GM23338 (cell line): Measurements from ENCODE around the gene GFOD1. TPM values are rescaled to one million over a fixed set of nuclear protein-coding genes. Genes with fewer than 3 reads are reported as not detected.

ENCODE experiments used
- ATAC-seq: fragments of 200-7000 bp; cut with Tn5 transposase; 3 replicates; pipeline ENCODE4 v1.9.1; 2020
- DNase-seq: peaks from one replicate; pipeline ENCODE4 v3.0.0-alpha.2; 2015; ENCODE audit warnings: low spot score
- H2AFZ ChIP-seq: fragments of 200-600 bp; sonication (generic); 2 replicates; pipeline ENCODE4 v1.8.0; 2016; ENCODE audit warnings: antibody characterized with exemption, mild to moderate bottlenecking, moderate library complexity
- H3F3A ChIP-seq: fragments of 200-600 bp; sonication (generic); replicated peaks from 2 replicates; pipeline ENCODE4 v1.8.0; 2017; ENCODE audit warnings: antibody characterized with exemption, mixed run types, low read depth
- H3K27ac ChIP-seq: fragments of 200-600 bp; sonication (generic); 2 replicates; pipeline ENCODE4 v1.6.1; 2016; ENCODE audit warnings: low read depth
- H3K27me3 ChIP-seq: fragments of 200-600 bp; sonication (generic); 2 replicates; pipeline ENCODE4 v1.8.0; 2016; ENCODE audit warnings: mild to moderate bottlenecking, mixed run types, moderate library complexity; ENCODE audit not compliant: insufficient read depth
- H3K36me3 ChIP-seq: fragments of 200-600 bp; sonication (generic); 2 replicates; pipeline ENCODE4 v1.8.0; 2016; ENCODE audit warnings: mild to moderate bottlenecking; ENCODE audit not compliant: insufficient read depth
- H3K4me1 ChIP-seq: fragments of 200-600 bp; sonication (generic); 2 replicates; pipeline ENCODE4 v1.8.0; 2016; ENCODE audit warnings: mild to moderate bottlenecking, moderate library complexity; ENCODE audit not compliant: insufficient read depth
- H3K4me2 ChIP-seq: fragments of 200-600 bp; sonication (generic); 2 replicates; pipeline ENCODE4 v1.7.1; 2017; ENCODE audit warnings: mixed run types
- H3K4me3 ChIP-seq: fragments of 200-600 bp; sonication (generic); 2 replicates; pipeline ENCODE4 v1.6.1; 2016; ENCODE audit warnings: mixed run types
- H3K79me2 ChIP-seq: fragments of 200-600 bp; sonication (generic); replicated peaks from 2 replicates; pipeline ENCODE4 v1.8.0; 2017; ENCODE audit warnings: mild to moderate bottlenecking; ENCODE audit not compliant: insufficient read depth
- H3K9me2 ChIP-seq: fragments of 200-600 bp; sonication (generic); 2 replicates; pipeline ENCODE4 v1.8.0; 2017; ENCODE audit not compliant: insufficient read depth
- H4K20me1 ChIP-seq: fragments of 200-600 bp; sonication (generic); replicated peaks from 2 replicates; pipeline ENCODE4 v1.8.0; 2017; ENCODE audit warnings: mild to moderate bottlenecking; ENCODE audit not compliant: insufficient read depth
- H3K27ac Mint-ChIP-seq: 2 replicates; pipeline ENCODE4 v1.8.0; 2020; ENCODE audit warnings: inconsistent platforms, mild to moderate bottlenecking, moderate library complexity, mixed read lengths
- H3K27me3 Mint-ChIP-seq: 3 replicates; pipeline ENCODE4 v1.8.0; 2022; ENCODE audit warnings: low read depth, mild to moderate bottlenecking, moderate library complexity, mixed read lengths, inconsistent platforms; ENCODE audit not compliant: insufficient read depth, poor library complexity
- H3K36me3 Mint-ChIP-seq: 3 replicates; pipeline ENCODE4 v1.8.0; 2021; ENCODE audit warnings: low read depth, mild to moderate bottlenecking, inconsistent platforms, moderate library complexity, mixed read lengths
- H3K4me1 Mint-ChIP-seq: 3 replicates; pipeline ENCODE4 v1.8.0; 2020; ENCODE audit warnings: mild to moderate bottlenecking, inconsistent platforms, mixed read lengths
- H3K4me3 Mint-ChIP-seq: 3 replicates; pipeline ENCODE4 v1.8.0; 2021; ENCODE audit warnings: moderate library complexity, mild to moderate bottlenecking, inconsistent platforms, mixed read lengths
- H3K9me3 Mint-ChIP-seq: 3 replicates; pipeline ENCODE4 v1.8.0; 2020; ENCODE audit warnings: moderate library complexity, mild to moderate bottlenecking, inconsistent platforms, mixed read lengths
- ZNF462 ChIP-seq: fragments of 250-450 bp; sonication (Bioruptor Pico); IDR thresholded peaks from 2 replicates; pipeline ENCODE4 v1.5.0; 2020; ENCODE audit warnings: mild to moderate bottlenecking, moderate library complexity
- polyA plus RNA-seq: library from polyadenylated mRNA; unstranded; fragments of >200 nt; fragmentation: Nextera tagmentation; extraction: Ambion mirVana; gene quantifications from 2 replicates; pipeline ENCODE4 v1.2.1, GENCODE V29; 2016
- total RNA-seq: library from RNA; depleted of rRNA; stranded (reverse); fragments of >200 nt; shearing (Covaris generic); gene quantifications from 2 replicates; pipeline ENCODE4 v1.2.3, GENCODE V29; 2014
- TF ChIP-seq, protein P1 (sequence below): IDR thresholded peaks from one replicate; pipeline ENCODE4 v1.6.1; 2018; ENCODE audit warnings: antibody characterized with exemption; ENCODE audit not compliant: unreplicated experiment

The GFOD1 gene
- total and polyA plus RNA-seq, 2 experiments from 2014 or later, result 4.9 to 12.8 TPM

DNA sequence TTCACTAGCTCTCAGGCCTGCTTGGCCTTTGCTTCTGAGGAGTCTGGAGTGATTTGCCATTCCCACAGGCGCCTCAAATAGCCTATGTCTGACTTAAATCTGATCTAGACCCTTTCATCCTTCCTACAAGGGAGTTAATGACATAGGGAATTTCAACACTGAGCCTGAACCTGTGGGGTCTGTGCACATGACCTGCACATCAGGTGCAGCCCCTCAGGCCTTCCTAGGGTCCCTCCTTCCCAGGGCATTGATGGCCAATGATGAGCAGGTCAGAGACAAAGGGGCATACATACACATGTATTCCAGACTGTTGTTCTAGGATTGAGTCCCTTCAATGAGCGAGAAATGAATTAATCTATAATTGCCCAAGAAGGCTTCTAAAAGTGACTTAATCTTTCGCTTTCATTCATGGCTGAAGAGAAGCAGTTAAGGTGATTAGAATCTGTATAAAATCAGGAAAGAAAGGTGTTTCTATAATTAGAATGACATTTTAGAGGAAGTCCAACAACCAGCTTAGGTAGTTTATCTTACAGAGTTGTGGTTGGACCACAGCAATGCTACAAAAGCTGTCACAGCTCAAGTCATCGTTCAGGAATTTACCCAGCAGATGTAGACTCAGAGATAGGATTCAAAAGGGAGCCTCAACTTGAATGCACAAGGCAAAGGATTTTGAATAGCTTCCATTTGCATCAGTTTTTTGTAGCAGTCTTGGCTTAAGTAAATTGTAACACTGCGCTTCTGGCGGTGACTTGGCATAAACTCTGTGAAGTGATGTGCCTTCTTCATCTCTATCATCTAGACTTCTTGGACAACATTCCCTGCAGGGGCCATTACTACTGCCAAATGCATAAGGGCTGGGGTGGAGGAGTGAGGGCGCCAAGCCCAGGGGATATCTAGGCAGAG is 132.1 kb downstream of the GFOD1 start:
- ATAC-seq (no peak), DNase-seq (no peak)
- Mint-ChIP-seq H3K4me1 (peaks cover 54% of the 10 kb centered on the region), H3K36me3 (no peaks in the 10 kb centered on the region), H3K4me3 (no peak overlapping the region), H3K27me3 (peaks cover 3% of the 10 kb centered on the region), H3K27ac (no peak overlapping the region), H3K9me3 (no peaks in the 10 kb centered on the region)
- no peaks in the 10 kb centered on the region for H4K20me1 ChIP-seq
- no peaks in the 10 kb centered on the region for H3K36me3 ChIP-seq
- peaks cover 41% of the 10 kb centered on the region for H3K4me1 ChIP-seq
- no peak for TF ChIP-seq ZNF462 (CRISPR knock-in tag)
- TF ChIP-seq, protein P1, sequence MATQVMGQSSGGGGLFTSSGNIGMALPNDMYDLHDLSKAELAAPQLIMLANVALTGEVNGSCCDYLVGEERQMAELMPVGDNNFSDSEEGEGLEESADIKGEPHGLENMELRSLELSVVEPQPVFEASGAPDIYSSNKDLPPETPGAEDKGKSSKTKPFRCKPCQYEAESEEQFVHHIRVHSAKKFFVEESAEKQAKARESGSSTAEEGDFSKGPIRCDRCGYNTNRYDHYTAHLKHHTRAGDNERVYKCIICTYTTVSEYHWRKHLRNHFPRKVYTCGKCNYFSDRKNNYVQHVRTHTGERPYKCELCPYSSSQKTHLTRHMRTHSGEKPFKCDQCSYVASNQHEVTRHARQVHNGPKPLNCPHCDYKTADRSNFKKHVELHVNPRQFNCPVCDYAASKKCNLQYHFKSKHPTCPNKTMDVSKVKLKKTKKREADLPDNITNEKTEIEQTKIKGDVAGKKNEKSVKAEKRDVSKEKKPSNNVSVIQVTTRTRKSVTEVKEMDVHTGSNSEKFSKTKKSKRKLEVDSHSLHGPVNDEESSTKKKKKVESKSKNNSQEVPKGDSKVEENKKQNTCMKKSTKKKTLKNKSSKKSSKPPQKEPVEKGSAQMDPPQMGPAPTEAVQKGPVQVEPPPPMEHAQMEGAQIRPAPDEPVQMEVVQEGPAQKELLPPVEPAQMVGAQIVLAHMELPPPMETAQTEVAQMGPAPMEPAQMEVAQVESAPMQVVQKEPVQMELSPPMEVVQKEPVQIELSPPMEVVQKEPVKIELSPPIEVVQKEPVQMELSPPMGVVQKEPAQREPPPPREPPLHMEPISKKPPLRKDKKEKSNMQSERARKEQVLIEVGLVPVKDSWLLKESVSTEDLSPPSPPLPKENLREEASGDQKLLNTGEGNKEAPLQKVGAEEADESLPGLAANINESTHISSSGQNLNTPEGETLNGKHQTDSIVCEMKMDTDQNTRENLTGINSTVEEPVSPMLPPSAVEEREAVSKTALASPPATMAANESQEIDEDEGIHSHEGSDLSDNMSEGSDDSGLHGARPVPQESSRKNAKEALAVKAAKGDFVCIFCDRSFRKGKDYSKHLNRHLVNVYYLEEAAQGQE, result no peak
- no peak overlapping the region for H3K27ac ChIP-seq
- H3K4me2 ChIP-seq, result no peak overlapping the region
- H3K79me2 ChIP-seq, result no peaks in the 10 kb centered on the region
- no peaks in the 10 kb centered on the region for H3K27me3 ChIP-seq
- no peak overlapping the region for H2AFZ ChIP-seq
- H3K4me3 ChIP-seq, result no peak overlapping the region
- no peaks in the 10 kb centered on the region for H3F3A ChIP-seq
- H3K9me2 ChIP-seq, result no peaks in the 10 kb centered on the region; the same call in 1 of the 2 replicates
